ENCODE results near the gene SMARCC1. TPM values are rescaled to one million over a fixed set of nuclear protein-coding genes. Genes with fewer than 3 reads are reported as not detected.

Gene SMARCC1
- total RNA-seq, 1 experiment from 2014 or later, result 168 TPM

GRCh38 chr3:47580481-47580880 is 201.2 kb downstream of the SMARCC1 start:
- BruUV-seq (replicated peaks), result no TSS peak

More at GRCh38 chr3:47580481-47580880, 201.2 kb downstream of the SMARCC1 start:
- CTCF ChIA-PET, result no interaction called here
- no peak overlapping the region for H3K9ac ChIP-seq (ENCODE audit: low read length)
- H4K20me1 ChIP-seq (ENCODE audit: insufficient read depth), result no peaks in the 10 kb centered on the region
- TF ChIP-seq FOSL1 (IDR thresholded peaks at IDR 0.05; ENCODE audit: low read depth) (no peak), EGR1 (IDR thresholded peaks at IDR 0.05; ENCODE audit: low read depth) (no peak), SIN3A (IDR thresholded peaks at IDR 0.05; ENCODE audit: low read depth) (no peak), TCF7L2 (IDR thresholded peaks at IDR 0.05; ENCODE audit: borderline replicate concordance, extremely low read depth, insufficient read depth, insufficient read length) (no peak), MAX (IDR thresholded peaks at IDR 0.05) (no peak), ZNF274 (IDR thresholded peaks at IDR 0.05; ENCODE audit: low read depth, low read length) (no peak), EZH2phosphoT487 (IDR thresholded peaks at IDR 0.05; ENCODE audit: borderline replicate concordance) (no peak), ZFX (IDR thresholded peaks at IDR 0.05) (no peak), CEBPB (IDR thresholded peaks at IDR 0.05; ENCODE audit: low read depth) (no peak), ATF3 (IDR thresholded peaks at IDR 0.05) (no peak), CTCF (IDR thresholded peaks at IDR 0.05 in 2 of 3, conservative IDR thresholded peaks at IDR 0.05 in 1 of 3; ENCODE audit: borderline replicate concordance in 1 of 3, insufficient read depth in 1 of 3, low read depth in 2 of 3, low read length in 2 of 3) (no peak), CBX3 (IDR thresholded peaks at IDR 0.05; ENCODE audit: low read depth) (no peak), ZBTB33 (IDR thresholded peaks at IDR 0.05; ENCODE audit: extremely low read depth, insufficient replicate concordance, low read length) (no peak), SP1 (IDR thresholded peaks at IDR 0.05; ENCODE audit: low read depth) (no peak), REST (IDR thresholded peaks at IDR 0.05; ENCODE audit: low read depth) (no peak), JUND (IDR thresholded peaks at IDR 0.05) (no peak), SRF (IDR thresholded peaks at IDR 0.05; ENCODE audit: low read depth) (no peak)
- H3K4me1 ChIP-seq (ENCODE audit: control insufficient read depth in 1 of 2, insufficient read depth in 2 of 2, low read length in 2 of 2), result peaks cover 0 to 4% of the 10 kb centered on the region in 2 experiments; a peak in 1 of 4 replicates
- H3K4me3 ChIP-seq (replicated peaks in 1 of 2; ENCODE audit: low read depth in 1 of 2, low read length in 2 of 2), result no peak overlapping the region
- H3K4me2 ChIP-seq (ENCODE audit: low read length), result no peak overlapping the region
- intact Hi-C loops (cut with micrococcal nuclease), result no loop called here
- DNase-seq (ENCODE audit: low read depth, low spot score) (no peak), ATAC-seq (no peak)
- no peak overlapping the region for H2AFZ ChIP-seq (ENCODE audit: low read depth, low read length, poor library complexity, severe bottlenecking)
- RAD21 ChIA-PET (ENCODE audit: low non-redundant PET in 1 of 2, low total read pairs in 2 of 2, uncharacterized antibody in 2 of 2, unreplicated experiment in 2 of 2), result no interaction called here
- H3K36me3 ChIP-seq (ENCODE audit: control insufficient read depth in 1 of 2, insufficient read depth in 2 of 2, low read length in 2 of 2), result peaks cover 0 to 4% of the 10 kb centered on the region in 2 experiments; a peak in 2 of 4 replicates
- no peaks in the 10 kb centered on the region for H3K27me3 ChIP-seq (ENCODE audit: insufficient read depth, low read length)
- H3K9me3 ChIP-seq (ENCODE audit: control insufficient read depth in 1 of 2, insufficient read depth in 1 of 2, low read depth in 1 of 2, low read length in 2 of 2), result no peaks in the 10 kb centered on the region
- H3K79me2 ChIP-seq (ENCODE audit: insufficient read depth, low read length), result no peaks in the 10 kb centered on the region
- H3K9me2 ChIP-seq (ENCODE audit: insufficient read depth), result no peaks in the 10 kb centered on the region
- POLR2A ChIA-PET, result no interaction called here
- no peak overlapping the region for H3K27ac ChIP-seq (ENCODE audit: low read depth, low read length)
